GM12878 (cell line): Measurements from ENCODE around the gene C18orf63. TPM values are rescaled to one million over a fixed set of nuclear protein-coding genes. Genes with fewer than 3 reads are reported as not detected.
A peak's percentile ranks its signal among the peaks of the same experiment; 100 is the strongest.

Experiments used
- ATAC-seq: fragments of 200-7000 bp; cut with Tn5 transposase; 3 replicates; pipeline ENCODE4 v1.9.1; 2020; ENCODE audit warnings: mild to moderate bottlenecking, moderate library complexity
- BruUV-seq: library from RNA; stranded (reverse); fragments of 400-500 nt; replicated peaks from 2 replicates; lab custom pipeline; 2021; lab: Mats Ljungman, UMichigan
- CTCF ChIA-PET: fragments of 300-600 bp; sonication (Branson Sonifier 250); formaldehyde crosslinking; extraction: SDS; loops from one replicate; lab custom pipeline; 2021; ENCODE audit warnings: inconsistent platforms; lab: Yijun Ruan, JAX
- POLR2A ChIA-PET: fragments of 350-600 bp; formaldehyde crosslinking; extraction: SDS; loops from one replicate; lab custom pipeline; 2021; ENCODE audit warnings: inconsistent platforms; lab: Charles Lee
- RAD21 ChIA-PET: fragments of 300-600 bp; sonication (Branson Sonifier 250); formaldehyde crosslinking; loops from one replicate; lab custom pipeline; 2023; ENCODE audit warnings: antibody characterized with exemption; ENCODE audit not compliant: unreplicated experiment; lab: Charles Lee
- SMC1A ChIA-PET: fragments of 300-600 bp; sonication (Branson Sonifier 250); formaldehyde crosslinking; loops from one replicate; lab custom pipeline; 2023; ENCODE audit not compliant: unreplicated experiment, uncharacterized antibody; lab: Charles Lee
- DNase-seq: peaks from one replicate; pipeline ENCODE4 v3.0.0-alpha.2; 2011; ENCODE audit warnings: low read depth, low spot score
- FAIRE-seq: peaks from 3 replicates; lab custom pipeline; 2011; peaks lifted over from hg19 to GRCh38; lab: Jason Lieb, UNC
- H2AFZ ChIP-seq: 2 replicates; pipeline ENCODE4 v1.6.0; 2011; ENCODE audit warnings: low read depth, low read length, control low read depth; ENCODE audit not compliant: control insufficient read depth
- H3K27ac ChIP-seq: 2 replicates; pipeline ENCODE4 v1.5.1; 2011; ENCODE audit warnings: control low read depth; ENCODE audit not compliant: control insufficient read depth, insufficient read depth
- H3K27me3 ChIP-seq, 2 experiments: replicated peaks in 1 of 2; 2 replicates each; pipeline versions ENCODE4 v1.6.0 to v1.6.1; 2011; ENCODE audit warnings: low read length in 1 of 2; ENCODE audit not compliant: control insufficient read depth in 2 of 2, insufficient read depth in 2 of 2
- H3K36me3 ChIP-seq, 2 experiments: 2 replicates each; pipeline ENCODE4 v1.5.1; 2011; ENCODE audit warnings: low read length in 1 of 2; ENCODE audit not compliant: control insufficient read depth in 2 of 2, insufficient read depth in 2 of 2
- H3K4me1 ChIP-seq: 2 replicates; pipeline ENCODE4 v1.6.1; 2011; ENCODE audit warnings: mild to moderate bottlenecking, low read length, moderate library complexity, mixed read lengths; ENCODE audit not compliant: control insufficient read depth, insufficient read depth
- H3K4me2 ChIP-seq: 2 replicates; pipeline ENCODE4 v1.6.0; 2011; ENCODE audit warnings: control low read depth; ENCODE audit not compliant: control insufficient read depth, insufficient read depth
- H3K4me3 ChIP-seq: fragments of 200-600 bp; sonication (generic); 2 replicates; pipeline ENCODE4 v1.5.1; 2016
- H3K79me2 ChIP-seq: 2 replicates; pipeline ENCODE4 v1.6.0; 2011; ENCODE audit warnings: low read length; ENCODE audit not compliant: control insufficient read depth, insufficient read depth
- H3K9ac ChIP-seq: 2 replicates; pipeline ENCODE4 v1.8.0; 2011; ENCODE audit warnings: low read length, control low read depth, mixed read lengths; ENCODE audit not compliant: control insufficient read depth, insufficient read depth
- H3K9me3 ChIP-seq: replicated peaks from 3 replicates; pipeline ENCODE4 v1.5.1; 2011; ENCODE audit warnings: mild to moderate bottlenecking, low read length; ENCODE audit not compliant: control insufficient read depth, insufficient read depth
- H4K20me1 ChIP-seq: 2 replicates; pipeline ENCODE4 v1.6.0; 2011; ENCODE audit not compliant: control insufficient read depth, insufficient read depth
- EED ChIP-seq: sonication (generic); IDR thresholded peaks from 2 replicates; pipeline ENCODE4 v1.6.1; 2016; ENCODE audit warnings: antibody characterized with exemption, low read depth
- EZH2 ChIP-seq: IDR thresholded peaks from 2 replicates; pipeline ENCODE4 v1.6.1; 2012; ENCODE audit warnings: low read depth, mild to moderate bottlenecking, control low read depth, inconsistent platforms, low read length, borderline replicate concordance; ENCODE audit not compliant: control insufficient read depth
- HDGF ChIP-seq: fragments of 450-650 bp; IDR thresholded peaks from 2 replicates; pipeline ENCODE4 v1.6.1; 2016; ENCODE audit warnings: antibody characterized with exemption
- JUND ChIP-seq: IDR thresholded peaks from 2 replicates; pipeline ENCODE4 v1.6.1; 2012; ENCODE audit warnings: low read depth, mild to moderate bottlenecking, low read length, improper control_type of control experiment, moderate library complexity
- PAX5 ChIP-seq: IDR thresholded peaks from 2 replicates; pipeline ENCODE4 v1.6.1; 2011; ENCODE audit warnings: low read depth, low read length, borderline replicate concordance
- ZNF207 ChIP-seq: fragments of 450-650 bp; IDR thresholded peaks from 2 replicates; pipeline ENCODE4 v1.6.1; 2014; ENCODE audit warnings: antibody characterized with exemption, mild to moderate bottlenecking, borderline replicate concordance
- ZNF274 ChIP-seq: IDR thresholded peaks from one replicate; pipeline ENCODE4 v1.8.0; 2011; ENCODE audit not compliant: insufficient read length, insufficient read depth
- WGBS: methylation state at CpG from one replicate; pipeline ENCODE4 v1.1.6; 2016; ENCODE audit warnings: low lambda C conversion rate; ENCODE audit not compliant: insufficient replicate concordance, insufficient coverage; ENCODE audit errors: missing lambda C conversion rate; 5-methylcytosine and 5-hydroxymethylcytosine counted together
- in situ Hi-C: fragments of 300-500 bp; cut with MboI; formaldehyde crosslinking; loops from 9 replicates; pipeline ENCODE4 v1.14.3; 2018; ENCODE audit warnings: mixed read lengths
- intact Hi-C: fragments of 100-400 bp; cut with micrococcal nuclease; formaldehyde crosslinking; loops from one replicate; pipeline ENCODE4 v1.14.2; 2022; ENCODE audit not compliant: unreplicated experiment
- polyA plus RNA-seq, 11 experiments: library from polyadenylated mRNA; depleted of rRNA in 4 of 11; unstranded in 6 of 11; stranded (reverse) in 5 of 11; fragments of >200 nt; fragmentation: Nextera tagmentation in 4 of 11; fragmentation: Illumina TruSeq in 1 of 11; extraction: Ambion mirVana in 4 of 11; extraction: Trizol in 1 of 11; gene quantifications; 1 replicate in 1 of 11; 2 replicates in 10 of 11; pipeline versions ENCODE4 v1.2.1 to v1.2.3, GENCODE V29; 2011 to 2016; ENCODE audit warnings: inconsistent platforms in 2 of 11, missing spikeins in 2 of 11, low read depth in 1 of 11
- total RNA-seq, 4 experiments: library from RNA; depleted of rRNA in 3 of 4; stranded (reverse); fragments of >200 nt in 3 of 4; fragmentation: Illumina TruSeq in 1 of 4; extraction: Trizol in 1 of 4; gene quantifications; 2 replicates each; pipeline versions ENCODE4 v1.2.1 to v1.2.3, GENCODE V29; 2013 to 2021
- TF ChIP-seq, protein P1 (sequence below): fragments of 450-650 bp; IDR thresholded peaks from 2 replicates; pipeline ENCODE4 v1.6.1; 2016; ENCODE audit warnings: mild to moderate bottlenecking, moderate library complexity, borderline replicate concordance
- TF ChIP-seq, protein P2 (sequence below): fragments of 450-650 bp; IDR thresholded peaks from 2 replicates; pipeline ENCODE4 v1.6.1; 2017; ENCODE audit warnings: borderline replicate concordance
- TF ChIP-seq, protein P3 (sequence below): IDR thresholded peaks from 2 replicates; pipeline ENCODE4 v1.6.1; 2012; ENCODE audit warnings: low read depth, low read length, improper control_type of control experiment
- TF ChIP-seq, protein P4 (sequence below): fragments of 450-650 bp; IDR thresholded peaks from 2 replicates; pipeline ENCODE4 v1.6.1; 2016; ENCODE audit warnings: mild to moderate bottlenecking
- TF ChIP-seq, protein P5 (sequence below): IDR thresholded peaks from 2 replicates; pipeline ENCODE4 v1.6.1; 2011; ENCODE audit warnings: low read depth, low read length, improper control_type of control experiment, borderline replicate concordance

The C18orf63 gene
- total and polyA plus RNA-seq, 10 of the 15 experiments (the other 5 are each of a cell fraction or from before 2014, with no cell fraction given), result not detected

DNA sequence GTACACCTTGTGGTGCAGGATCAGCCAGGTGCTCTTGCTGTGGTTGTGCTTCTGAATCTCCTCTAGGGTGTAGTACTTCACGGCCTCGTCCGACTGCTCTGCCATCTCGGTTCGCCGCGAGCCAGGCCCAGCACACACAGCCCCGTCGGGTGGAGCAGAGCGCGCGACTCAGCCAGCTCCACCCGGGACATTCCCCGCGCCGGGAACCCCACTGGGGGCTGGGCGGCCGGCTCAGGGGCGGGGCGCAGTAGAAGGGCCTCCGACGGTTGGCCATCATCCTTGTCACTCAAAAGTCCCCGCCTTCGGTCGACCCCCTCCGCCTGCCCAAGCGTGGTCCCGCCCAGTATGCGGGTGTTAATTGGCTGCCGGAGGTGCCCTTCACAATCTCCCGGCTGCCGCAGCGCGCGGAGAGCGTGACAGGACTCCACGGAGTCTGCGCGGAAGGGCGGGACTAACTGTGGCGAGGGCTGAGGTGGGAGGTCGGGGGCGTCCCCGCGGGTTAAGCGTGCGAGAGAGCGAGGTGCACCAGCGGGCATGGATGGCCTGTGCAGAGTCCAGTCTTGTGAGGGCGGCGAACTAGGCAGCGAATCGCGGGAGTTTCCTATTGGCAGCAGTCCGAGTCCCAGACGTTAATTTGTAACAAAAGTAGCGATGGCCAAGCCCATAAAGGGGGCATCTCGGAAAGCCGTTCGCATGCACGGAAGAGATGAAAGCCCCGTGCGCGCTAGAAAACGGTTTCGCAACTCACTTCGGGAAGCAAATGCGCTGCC is 23.7 kb upstream of the C18orf63 start, which contains the start of gene CYB5A:
Gene CYB5A (minus strand): TSS at position 193 of the 770 bp plus-strand sequence. CDS start 88 bp downstream, at position 105.
- H3K4me3 ChIP-seq, result peak within 1 kb of the TSS; percentile 68
- TF ChIP-seq EED (peak; percentile 18; the same call in 1 of the 2 replicates), ZNF207 (0 out of 2 replicates have a peak, but pooled peaks have one; percentile 53), HDGF (no peak; the same call in 1 of the 2 replicates), EZH2 (no peak), JUND (no peak), PAX5 (peak; percentile 85), ZNF274 (no peak)
- TF ChIP-seq, protein P1, sequence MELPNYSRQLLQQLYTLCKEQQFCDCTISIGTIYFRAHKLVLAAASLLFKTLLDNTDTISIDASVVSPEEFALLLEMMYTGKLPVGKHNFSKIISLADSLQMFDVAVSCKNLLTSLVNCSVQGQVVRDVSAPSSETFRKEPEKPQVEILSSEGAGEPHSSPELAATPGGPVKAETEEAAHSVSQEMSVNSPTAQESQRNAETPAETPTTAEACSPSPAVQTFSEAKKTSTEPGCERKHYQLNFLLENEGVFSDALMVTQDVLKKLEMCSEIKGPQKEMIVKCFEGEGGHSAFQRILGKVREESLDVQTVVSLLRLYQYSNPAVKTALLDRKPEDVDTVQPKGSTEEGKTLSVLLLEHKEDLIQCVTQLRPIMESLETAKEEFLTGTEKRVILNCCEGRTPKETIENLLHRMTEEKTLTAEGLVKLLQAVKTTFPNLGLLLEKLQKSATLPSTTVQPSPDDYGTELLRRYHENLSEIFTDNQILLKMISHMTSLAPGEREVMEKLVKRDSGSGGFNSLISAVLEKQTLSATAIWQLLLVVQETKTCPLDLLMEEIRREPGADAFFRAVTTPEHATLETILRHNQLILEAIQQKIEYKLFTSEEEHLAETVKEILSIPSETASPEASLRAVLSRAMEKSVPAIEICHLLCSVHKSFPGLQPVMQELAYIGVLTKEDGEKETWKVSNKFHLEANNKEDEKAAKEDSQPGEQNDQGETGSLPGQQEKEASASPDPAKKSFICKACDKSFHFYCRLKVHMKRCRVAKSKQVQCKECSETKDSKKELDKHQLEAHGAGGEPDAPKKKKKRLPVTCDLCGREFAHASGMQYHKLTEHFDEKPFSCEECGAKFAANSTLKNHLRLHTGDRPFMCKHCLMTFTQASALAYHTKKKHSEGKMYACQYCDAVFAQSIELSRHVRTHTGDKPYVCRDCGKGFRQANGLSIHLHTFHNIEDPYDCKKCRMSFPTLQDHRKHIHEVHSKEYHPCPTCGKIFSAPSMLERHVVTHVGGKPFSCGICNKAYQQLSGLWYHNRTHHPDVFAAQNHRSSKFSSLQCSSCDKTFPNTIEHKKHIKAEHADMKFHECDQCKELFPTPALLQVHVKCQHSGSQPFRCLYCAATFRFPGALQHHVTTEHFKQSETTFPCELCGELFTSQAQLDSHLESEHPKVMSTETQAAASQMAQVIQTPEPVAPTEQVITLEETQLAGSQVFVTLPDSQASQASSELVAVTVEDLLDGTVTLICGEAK, result peak; percentile 32; the same call in 1 of the 2 replicates
- TF ChIP-seq, protein P2, sequence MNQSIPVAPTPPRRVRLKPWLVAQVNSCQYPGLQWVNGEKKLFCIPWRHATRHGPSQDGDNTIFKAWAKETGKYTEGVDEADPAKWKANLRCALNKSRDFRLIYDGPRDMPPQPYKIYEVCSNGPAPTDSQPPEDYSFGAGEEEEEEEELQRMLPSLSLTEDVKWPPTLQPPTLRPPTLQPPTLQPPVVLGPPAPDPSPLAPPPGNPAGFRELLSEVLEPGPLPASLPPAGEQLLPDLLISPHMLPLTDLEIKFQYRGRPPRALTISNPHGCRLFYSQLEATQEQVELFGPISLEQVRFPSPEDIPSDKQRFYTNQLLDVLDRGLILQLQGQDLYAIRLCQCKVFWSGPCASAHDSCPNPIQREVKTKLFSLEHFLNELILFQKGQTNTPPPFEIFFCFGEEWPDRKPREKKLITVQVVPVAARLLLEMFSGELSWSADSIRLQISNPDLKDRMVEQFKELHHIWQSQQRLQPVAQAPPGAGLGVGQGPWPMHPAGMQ, result no peak
- TF ChIP-seq, protein P3, sequence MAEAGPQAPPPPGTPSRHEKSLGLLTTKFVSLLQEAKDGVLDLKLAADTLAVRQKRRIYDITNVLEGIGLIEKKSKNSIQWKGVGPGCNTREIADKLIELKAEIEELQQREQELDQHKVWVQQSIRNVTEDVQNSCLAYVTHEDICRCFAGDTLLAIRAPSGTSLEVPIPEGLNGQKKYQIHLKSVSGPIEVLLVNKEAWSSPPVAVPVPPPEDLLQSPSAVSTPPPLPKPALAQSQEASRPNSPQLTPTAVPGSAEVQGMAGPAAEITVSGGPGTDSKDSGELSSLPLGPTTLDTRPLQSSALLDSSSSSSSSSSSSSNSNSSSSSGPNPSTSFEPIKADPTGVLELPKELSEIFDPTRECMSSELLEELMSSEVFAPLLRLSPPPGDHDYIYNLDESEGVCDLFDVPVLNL, result peak; percentile 49; the same call in 1 of the 2 replicates
- TF ChIP-seq, protein P4, sequence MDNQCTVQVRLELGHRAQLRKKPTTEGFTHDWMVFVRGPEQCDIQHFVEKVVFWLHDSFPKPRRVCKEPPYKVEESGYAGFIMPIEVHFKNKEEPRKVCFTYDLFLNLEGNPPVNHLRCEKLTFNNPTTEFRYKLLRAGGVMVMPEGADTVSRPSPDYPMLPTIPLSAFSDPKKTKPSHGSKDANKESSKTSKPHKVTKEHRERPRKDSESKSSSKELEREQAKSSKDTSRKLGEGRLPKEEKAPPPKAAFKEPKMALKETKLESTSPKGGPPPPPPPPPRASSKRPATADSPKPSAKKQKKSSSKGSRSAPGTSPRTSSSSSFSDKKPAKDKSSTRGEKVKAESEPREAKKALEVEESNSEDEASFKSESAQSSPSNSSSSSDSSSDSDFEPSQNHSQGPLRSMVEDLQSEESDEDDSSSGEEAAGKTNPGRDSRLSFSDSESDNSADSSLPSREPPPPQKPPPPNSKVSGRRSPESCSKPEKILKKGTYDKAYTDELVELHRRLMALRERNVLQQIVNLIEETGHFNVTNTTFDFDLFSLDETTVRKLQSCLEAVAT, result 0 out of 2 replicates have a peak, but pooled peaks have one; percentile 10
- TF ChIP-seq, protein P5, sequence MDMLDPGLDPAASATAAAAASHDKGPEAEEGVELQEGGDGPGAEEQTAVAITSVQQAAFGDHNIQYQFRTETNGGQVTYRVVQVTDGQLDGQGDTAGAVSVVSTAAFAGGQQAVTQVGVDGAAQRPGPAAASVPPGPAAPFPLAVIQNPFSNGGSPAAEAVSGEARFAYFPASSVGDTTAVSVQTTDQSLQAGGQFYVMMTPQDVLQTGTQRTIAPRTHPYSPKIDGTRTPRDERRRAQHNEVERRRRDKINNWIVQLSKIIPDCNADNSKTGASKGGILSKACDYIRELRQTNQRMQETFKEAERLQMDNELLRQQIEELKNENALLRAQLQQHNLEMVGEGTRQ, result no peak

More for the DNA sequence above, 23.7 kb upstream of the C18orf63 start, which contains the start of gene CYB5A:
- Histone ChIP-seq H3K27ac (peak within 1 kb of the TSS; percentile 18; the same call in 1 of the 2 replicates), H2AFZ (peak within 1 kb of the TSS; percentile 95), H3K4me1 (peaks cover 3% of the 10 kb centered on the region), H3K4me2 (peak within 1 kb of the TSS; percentile 83), H3K9ac (peak within 1 kb of the TSS; percentile 67; the same call in 1 of the 2 replicates), H3K36me3 (no peaks in the 10 kb centered on the region), H3K9me3 (no peaks in the 10 kb centered on the region; the same call in 2 of the 3 replicates), H3K27me3 (no peaks in the 10 kb centered on the region), H3K79me2 (peaks cover 5% of the 10 kb centered on the region; the same call in 1 of the 2 replicates), H4K20me1 (no peaks in the 10 kb centered on the region)
- RAD21 ChIA-PET, result interaction anchor here (1.9 kb wide), 1 partner anchor 28 kb away, joined by 7 read pairs; no protein-coding TSS in a partner anchor
- DNase-seq, result peak; percentile 87
- WGBS, result 1% methylated on average over 68 of the region's 68 CpGs
- in situ Hi-C loops, result no loop called here
- intact Hi-C loops, result loop anchor here (1.0 to 5.0 kb wide), 3 partner anchors 27 to 205 kb away; partner anchors contain the start of genes CNDP2 and TIMM21
- SMC1A ChIA-PET, result interaction anchor here (1.2 kb wide), 1 partner anchor 8 kb away, joined by 3 read pairs; no protein-coding TSS in a partner anchor
- FAIRE-seq, result peak; percentile 97
- ATAC-seq, result peak; percentile 99
- CTCF ChIA-PET, result interaction anchor here (0.6 to 1.1 kb wide), 2 partner anchors 51 to 205 kb away, joined by 3 read pairs; no protein-coding TSS in a partner anchor
- POLR2A ChIA-PET, result interaction anchor here (1.3 kb wide), 1 partner anchor 27 kb away, joined by 5 read pairs; no protein-coding TSS in a partner anchor
- no TSS peak for BruUV-seq
